ENCODE measurements around the gene AFF1.
"Not testable (repeated sequence)": the region's sequence is repeated elsewhere in the genome, so short reads cannot be mapped to it uniquely, and the experiment has no call there.

Gene AFF1

DNA sequence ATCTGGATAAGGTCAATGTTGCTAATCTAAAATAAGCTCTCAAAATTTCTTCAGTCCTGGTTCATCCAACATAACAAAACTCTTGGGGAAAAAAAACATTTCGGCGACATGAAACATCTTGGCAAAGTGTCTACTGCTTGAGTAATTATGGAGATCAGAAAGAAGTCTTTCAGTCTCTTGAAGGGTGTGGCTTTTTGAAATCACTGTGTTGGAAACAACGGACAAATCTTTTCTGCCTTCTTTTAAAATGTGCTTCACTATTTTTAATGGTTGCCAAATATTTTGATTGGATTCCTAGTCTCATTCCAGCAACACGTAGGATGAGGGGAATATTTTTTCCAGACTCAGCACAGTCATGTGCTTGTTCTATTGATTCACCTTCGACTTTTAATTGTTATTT is 147.0 kb downstream of the AFF1 start:
- DNase-seq (ENCODE audit: low spot score), result no peak

DNA sequence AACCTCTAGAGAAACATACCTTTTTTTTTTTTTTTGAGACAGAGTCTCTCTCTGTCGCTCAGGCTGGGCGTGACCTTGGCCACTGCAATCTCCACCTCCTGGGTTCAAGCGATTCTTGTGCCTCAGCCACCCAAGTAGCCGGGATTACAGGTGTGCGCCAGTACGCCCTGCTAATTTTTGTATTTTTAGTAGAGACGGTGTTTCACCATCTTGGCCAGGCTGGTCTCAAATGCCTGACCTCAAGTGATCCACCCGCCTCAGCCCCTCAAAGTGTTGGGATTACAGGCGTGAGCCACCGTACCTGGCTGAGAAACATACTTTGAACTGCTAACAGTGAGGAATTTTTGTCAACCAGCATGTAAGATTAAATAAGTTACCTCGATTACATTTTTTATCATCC is 150.9 kb downstream of the AFF1 start:
- not testable (repeated sequence) for DNase-seq (ENCODE audit: low spot score)

DNA sequence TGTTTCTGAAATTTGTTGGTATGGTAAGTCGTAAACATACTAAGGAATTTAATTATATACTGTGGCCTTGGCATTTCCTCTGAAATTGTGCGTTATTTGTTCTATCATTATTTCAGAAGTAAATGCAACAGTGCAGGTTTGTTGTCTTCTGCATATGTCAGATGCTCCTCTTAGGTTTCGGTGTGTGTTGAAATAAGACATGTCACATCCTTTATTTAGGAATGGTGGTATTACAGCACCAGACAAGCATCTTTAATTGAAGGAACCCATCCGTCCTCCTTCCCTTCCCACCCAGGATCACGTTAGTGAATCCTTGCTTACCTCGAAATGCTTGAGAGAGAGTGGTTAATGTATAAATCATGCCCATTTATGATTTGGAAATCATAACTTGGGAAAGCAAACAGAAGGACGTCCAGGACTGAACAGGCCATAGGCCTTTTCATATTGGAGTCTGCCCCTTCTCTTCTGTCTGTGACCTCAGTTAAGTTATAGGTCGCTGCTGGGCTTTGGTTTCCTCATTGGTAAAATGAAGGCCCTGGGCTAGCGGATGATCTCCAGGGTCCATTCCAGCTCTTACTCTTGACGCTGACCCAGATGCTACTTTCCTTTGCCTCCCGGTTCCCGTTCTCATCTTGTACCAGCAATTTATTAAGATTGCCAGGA is 151.5 kb downstream of the AFF1 start:
- DNase-seq (ENCODE audit: low spot score), result no peak

DNA sequence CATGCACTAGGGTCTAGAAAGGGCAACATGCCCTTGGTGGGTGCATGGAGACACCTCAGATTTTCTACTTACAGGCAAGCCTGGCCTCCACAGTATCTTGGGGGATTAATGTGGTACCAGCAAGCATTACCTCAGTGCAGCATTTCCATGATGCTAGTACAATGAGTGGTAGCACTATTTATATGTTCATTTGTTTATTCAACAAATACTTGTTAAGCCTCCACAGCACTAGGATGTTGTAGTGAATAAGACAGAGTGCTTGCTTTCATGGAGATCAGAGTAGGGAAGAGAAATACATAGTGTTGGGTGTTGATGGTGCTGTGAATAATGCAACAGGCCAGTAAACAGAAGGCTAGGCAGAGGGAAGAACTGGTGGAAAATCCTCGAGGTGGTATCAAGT is 152.2 kb downstream of the AFF1 start:
- DNase-seq (ENCODE audit: low spot score), result no peak

- DNase-seq (ENCODE audit: low spot score), result no peak
Measured at GRCh38 chr4:87087420-87087819, 152.6 kb downstream of the AFF1 start.

DNA sequence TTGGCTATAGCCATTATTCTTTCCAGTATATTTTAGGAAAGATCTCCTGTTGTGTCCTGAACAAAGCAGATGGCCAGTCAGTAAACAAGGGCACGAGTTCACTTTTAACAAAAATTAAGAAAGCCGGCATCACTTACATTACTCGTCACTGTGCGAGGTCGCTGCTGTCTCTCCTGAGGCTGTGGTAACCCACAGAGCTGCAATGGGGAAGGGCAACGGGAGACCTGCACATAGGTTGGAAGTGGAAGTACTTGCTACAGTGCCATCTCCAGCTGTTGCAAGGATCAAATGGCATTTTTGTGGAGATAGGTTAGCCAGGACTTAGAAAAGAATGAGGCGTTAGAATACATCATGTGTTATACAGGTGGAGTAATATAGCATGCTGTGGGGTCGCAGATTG is 153.4 kb downstream of the AFF1 start:
- DNase-seq (ENCODE audit: low spot score), result no peak

- DNase-seq (ENCODE audit: low spot score), result no peak
Measured at GRCh38 chr4:87089368-87089767, 154.6 kb downstream of the AFF1 start.

DNA sequence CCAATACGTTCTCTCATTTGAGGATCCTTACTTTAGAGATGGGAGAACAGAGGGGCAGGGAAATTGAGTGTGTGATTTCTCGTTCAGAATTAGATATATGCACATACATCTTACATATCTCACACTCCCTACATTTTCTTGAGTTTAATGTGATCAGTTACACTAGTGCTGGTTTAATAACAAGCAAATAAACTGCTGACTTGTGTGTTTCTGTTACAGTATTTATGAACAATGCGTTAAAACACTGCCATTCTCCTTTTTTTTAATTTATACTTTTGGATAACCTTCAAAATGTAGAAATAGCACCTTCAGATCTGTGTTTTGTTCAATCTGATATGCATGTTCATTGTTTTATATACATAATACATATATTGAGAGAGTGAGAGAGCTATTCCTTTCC is 155.5 kb downstream of the AFF1 start:
- no peak for DNase-seq (ENCODE audit: low spot score)

DNA sequence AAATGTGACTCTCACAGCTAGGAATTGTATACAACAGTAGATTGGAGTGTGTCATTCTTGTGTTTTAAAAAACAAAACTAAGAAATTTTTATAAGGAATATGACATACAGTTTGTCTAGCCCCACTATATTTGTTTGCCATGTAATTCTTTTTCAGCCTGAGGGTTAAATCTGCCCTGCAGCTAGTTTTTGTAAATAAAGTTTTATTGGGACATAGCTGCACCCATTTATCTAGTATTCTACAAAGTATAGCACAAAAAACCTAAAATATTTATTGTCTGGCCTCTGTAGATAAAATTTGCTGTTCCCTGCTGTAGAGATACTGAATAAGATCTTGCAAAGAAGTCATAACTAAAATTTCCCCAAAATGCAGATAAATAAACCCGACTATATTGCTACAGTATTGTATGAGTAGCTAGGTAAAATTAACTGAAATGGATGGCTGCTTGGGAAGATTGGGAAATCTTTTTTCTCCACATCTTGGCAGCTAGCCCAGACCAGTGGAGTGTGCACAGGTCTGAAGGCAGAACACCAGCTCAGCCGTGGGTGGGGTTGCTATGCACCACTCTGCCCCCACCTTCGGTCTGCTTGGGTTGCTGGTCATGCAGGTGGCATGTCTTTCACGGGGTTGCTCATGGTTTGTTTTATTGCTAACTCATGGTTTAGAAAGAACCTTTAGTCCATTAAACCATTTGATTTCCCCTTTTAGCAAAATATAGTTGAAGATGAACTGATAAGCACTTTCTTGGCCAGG is 157.8 kb downstream of the AFF1 start:
- DNase-seq (ENCODE audit: low spot score), result peak; percentile 64

DNA sequence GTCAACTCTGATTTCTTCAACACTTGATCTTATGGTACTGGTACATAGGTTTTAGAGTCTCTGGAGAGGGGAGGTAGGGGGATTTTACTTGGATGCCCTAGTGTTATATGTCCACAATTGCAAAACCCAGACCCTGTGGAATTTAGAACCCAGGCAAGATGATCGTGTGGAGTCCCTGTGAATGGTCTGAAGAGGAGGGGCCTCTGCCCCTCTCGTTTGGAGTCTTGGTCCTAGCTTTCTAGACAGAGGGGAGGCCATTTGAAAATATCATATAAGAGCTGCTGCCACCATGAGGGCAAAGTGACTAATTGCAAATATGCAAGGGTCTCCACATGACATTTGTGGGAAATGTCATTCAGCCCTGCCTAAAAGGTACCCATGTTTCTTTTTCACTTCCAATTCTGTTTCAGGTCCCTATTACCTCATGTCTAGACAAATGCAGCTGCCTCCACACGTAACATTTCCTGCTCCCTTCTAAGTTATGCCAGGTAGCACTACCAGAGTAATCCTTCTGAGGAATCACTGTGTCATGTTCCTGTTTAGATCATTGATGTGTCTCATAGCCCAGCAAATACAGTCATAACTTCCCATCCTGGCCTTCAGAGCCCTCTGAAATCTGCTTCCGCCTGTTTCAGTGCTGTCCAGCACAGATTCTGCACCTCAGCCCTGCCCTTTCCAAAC is 158.8 kb downstream of the AFF1 start:
- DNase-seq (ENCODE audit: low spot score), result peak; percentile 75

DNA sequence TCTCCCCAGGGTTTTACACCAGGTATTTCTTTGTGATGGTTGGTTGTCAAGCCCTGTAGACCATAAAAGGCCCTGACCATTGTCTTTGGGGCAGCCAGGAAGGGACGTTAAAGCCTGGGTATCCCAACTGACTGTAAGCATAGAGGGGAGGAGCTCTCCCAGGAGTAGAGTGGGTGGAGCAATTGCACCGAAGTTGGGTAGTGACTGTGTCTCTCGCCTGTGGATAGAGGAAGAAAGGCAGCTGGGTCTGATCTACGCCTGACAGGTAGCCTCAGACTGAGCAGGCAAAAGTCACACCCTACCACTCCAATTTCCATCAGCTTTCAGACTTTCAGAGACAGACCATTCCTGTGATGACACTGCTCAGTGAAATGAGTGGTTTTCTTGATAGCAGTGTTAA is 162.3 kb downstream of the AFF1 start:
- DNase-seq (ENCODE audit: low spot score), result no peak

- DNase-seq (ENCODE audit: low spot score), result no peak
Measured at GRCh38 chr4:87100168-87100567, 165.4 kb downstream of the AFF1 start.

DNA sequence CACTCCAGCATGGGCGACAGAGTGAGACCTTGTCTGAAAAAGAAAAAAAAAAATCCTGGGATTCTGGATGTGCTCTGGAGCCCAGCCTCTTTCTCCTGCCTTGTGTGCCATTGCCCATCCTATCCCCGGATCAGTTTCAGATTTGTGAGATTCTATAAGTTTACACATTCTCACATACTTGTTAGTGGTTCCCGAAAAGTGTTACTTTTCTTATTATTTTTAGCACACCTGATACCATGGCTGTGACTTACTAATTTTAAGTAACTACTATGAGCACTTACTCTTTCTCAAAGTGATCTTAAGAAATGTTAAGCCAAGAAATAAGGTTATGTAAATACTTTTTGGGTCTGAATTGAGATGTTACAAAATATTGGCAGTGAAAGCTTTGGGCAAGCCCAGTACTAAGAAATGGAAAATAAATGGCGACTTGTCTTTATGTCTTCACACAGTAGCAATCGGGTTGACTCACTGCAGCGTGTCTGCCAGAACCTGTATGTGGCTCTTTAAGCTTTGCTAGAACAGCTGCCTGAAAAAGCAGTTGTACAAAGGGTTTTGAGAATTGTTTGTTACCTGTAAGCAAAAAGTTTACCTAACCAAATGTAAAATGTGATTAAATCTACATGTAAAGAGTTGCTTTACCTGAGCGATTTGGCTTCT is 166.9 kb downstream of the AFF1 start:
- DNase-seq (ENCODE audit: low spot score), result no peak

DNA sequence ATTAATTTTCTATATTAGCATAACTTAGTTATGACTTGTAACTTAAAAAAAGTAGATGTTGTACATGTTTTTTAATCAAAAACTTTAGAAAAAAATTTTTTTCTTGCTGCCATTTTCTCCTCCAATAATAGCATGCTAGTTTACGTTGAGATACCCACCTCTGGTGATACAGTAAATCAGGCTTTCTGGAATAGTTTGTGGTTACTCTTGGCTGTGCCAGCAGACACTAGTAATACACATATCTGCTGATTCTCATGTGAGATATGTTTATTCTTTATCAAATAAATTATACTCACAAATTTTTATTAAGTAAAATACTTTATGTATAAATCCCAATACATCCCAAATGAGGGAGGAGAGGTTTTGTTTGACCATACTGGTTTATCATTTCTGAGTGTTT is 168.3 kb downstream of the AFF1 start:
- no peak for DNase-seq (ENCODE audit: low spot score)

GRCh38 chr4:87103691-87104187 is 168.9 kb downstream of the AFF1 start:
- DNase-seq (ENCODE audit: low spot score), result no peak

DNA sequence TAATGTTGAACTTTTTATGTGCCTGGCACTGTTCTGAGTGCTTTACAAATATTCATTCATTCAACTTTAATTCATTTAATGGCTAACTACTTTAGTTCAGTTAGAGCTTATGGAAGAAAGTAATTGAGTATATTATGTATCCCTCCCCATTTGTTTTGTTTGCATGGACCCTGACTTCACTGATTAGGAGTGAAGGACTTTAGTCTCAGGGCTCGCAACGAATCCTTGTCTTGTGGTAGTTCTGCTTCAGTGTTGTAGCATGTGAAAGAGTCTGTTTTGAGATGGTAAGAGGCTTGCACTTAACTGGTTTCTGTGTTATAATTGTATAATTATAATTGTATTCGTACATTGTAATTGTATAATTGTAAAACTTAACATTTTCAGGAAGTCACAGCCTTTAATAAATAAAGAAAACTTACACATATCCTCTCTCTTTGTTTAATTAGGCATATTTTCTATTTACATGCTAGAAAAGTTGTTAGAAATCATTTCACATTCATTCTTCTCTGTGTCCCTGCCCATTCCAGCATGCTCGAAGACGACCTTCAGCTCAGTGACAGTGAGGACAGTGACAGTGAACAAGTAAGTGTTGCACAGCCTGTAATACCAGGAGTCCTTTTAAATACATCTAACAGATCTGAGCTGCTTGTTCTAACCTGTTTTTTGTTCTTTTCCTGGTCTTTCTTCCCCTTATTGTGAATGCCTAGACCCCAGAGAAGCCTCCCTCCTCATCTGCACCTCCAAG is 170.5 kb downstream of the AFF1 start:
- DNase-seq (ENCODE audit: low spot score), result no peak

GRCh38 chr4:87108142-87108546 is 173.3 kb downstream of the AFF1 start:
- DNase-seq (ENCODE audit: low spot score), result no peak

- no peak for DNase-seq (ENCODE audit: low spot score)
Measured at GRCh38 chr4:87109121-87109520, 174.3 kb downstream of the AFF1 start.

GRCh38 chr4:87109945-87110344 is 175.1 kb downstream of the AFF1 start:
- no peak for DNase-seq (ENCODE audit: low spot score)

DNA sequence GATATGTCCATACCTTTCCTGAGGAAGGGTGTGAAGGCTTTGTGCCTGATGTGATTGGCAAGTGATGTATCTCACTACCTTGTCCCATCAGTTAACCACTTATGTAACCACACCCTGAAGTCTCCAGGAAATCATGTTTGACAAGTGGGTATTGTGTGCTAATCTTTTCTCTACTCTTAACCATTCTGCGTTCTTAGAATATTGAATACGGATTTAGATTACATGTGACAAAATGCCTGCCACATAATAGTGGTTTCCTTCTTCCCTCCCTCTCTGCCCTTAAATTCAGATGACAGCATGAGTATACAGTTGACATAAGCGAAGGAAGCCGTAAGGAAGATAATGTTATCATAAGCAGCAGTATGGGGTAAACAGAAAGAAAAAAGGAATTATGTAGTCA is 177.3 kb downstream of the AFF1 start:
- no peak for DNase-seq (ENCODE audit: low spot score)

DNA sequence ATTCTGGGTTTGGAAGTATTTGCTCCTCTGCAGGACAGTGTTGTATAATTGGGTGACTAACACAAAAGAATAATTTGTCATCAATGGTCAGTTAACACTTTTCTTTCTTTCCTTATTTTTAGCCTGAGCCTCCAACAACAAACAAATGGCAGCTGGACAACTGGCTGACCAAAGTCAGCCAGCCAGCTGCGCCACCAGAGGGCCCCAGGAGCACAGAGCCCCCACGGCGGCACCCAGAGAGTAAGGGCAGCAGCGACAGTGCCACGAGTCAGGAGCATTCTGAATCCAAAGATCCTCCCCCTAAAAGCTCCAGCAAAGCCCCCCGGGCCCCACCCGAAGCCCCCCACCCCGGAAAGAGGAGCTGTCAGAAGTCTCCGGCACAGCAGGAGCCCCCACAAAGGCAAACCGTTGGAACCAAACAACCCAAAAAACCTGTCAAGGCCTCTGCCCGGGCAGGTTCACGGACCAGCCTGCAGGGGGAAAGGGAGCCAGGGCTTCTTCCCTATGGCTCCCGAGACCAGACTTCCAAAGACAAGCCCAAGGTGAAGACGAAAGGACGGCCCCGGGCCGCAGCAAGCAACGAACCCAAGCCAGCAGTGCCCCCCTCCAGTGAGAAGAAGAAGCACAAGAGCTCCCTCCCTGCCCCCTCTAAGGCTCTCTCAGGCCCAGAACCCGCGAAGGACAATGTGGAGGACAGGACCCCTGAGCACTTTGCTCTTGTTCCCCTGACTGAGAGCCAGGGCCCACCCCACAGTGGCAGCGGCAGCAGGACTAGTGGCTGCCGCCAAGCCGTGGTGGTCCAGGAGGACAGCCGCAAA is 179.6 kb downstream of the AFF1 start:
- peak; percentile 43 for DNase-seq (ENCODE audit: low spot score)

Measured in D341Med (cell line).